ENCODE results near the gene MYO1D.
A peak's percentile ranks its signal among the peaks of the same experiment; 100 is the strongest.
"Not testable (repeated sequence)": the region's sequence is repeated elsewhere in the genome, so short reads cannot be mapped to it uniquely, and the experiment has no call there.

Gene MYO1D

DNA sequence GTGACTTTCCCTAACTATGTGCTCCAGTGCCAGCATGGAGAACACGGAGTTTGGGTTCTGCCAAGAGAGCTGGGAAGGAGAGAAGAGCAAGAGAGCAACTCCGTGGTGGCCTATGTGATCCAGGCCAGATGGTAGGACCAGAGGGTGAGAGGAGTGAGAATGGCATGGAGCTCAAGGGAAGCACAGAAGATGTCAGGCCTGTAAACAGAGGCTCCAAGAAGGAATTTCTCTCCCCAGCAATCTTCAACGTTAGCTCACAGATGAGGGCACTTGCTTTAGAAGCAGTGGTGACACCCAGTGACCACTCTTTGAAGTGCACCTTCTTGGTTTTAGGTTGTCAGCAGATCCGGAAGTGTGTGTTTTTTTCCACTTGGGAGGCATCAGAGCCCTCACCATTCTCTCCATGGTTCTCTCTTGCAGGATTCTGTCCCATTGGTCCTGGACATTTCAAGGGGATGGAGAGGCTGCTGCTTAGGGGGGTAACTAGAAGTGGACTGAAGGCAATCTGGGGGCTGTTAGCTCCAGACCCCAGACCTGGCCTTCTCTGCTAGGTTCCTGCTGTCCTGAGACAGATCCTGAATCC lies 33.0 kb upstream of the MYO1D start:
- ATAC-seq (ENCODE audit: low read depth) = peak; percentile 83
- Mint-ChIP-seq H3K27me3 (peaks cover 2% of the 10 kb centered on the region), H3K36me3 (no peaks in the 10 kb centered on the region), H3K9me3 (peaks cover 2% of the 10 kb centered on the region), H3K27ac (no peak overlapping the region), H3K4me3 (no peak overlapping the region), H3K4me1 (peaks cover 3% of the 10 kb centered on the region)
- peak; percentile 60 to 61 for DNase-seq (ENCODE audit: low spot score in 2 of 2)

DNA sequence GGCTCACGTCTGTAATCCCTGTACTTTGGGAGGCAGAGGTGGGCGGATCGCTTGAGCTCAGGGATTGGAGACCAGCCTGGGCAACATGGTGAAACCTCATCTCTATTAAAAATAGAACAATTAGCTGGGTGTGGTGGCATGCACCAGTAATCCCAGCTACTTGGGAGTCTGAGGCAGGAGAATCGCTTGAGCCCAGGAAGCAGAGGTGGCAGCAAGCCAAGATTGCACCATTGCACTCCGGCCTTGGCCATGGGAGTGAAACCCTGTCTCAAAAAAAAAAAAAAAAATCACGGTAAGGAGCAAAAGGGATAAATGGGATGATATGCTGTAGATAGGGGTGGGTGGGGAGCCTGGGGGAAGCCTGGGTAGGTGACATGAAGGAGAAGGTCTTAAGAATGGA lies 30.7 kb upstream of the MYO1D start:
- no peak overlapping the region for H3K27ac Mint-ChIP-seq
- ATAC-seq (ENCODE audit: low read depth) (no peak), DNase-seq (ENCODE audit: low spot score in 2 of 2) (no peak)
- H3K27me3 Mint-ChIP-seq = peaks cover 2% of the 10 kb centered on the region
- no peaks in the 10 kb centered on the region for H3K9me3 Mint-ChIP-seq
- peaks cover 3% of the 10 kb centered on the region for H3K4me1 Mint-ChIP-seq
- no peaks in the 10 kb centered on the region for H3K36me3 Mint-ChIP-seq
- no peak overlapping the region for H3K4me3 Mint-ChIP-seq

DNA sequence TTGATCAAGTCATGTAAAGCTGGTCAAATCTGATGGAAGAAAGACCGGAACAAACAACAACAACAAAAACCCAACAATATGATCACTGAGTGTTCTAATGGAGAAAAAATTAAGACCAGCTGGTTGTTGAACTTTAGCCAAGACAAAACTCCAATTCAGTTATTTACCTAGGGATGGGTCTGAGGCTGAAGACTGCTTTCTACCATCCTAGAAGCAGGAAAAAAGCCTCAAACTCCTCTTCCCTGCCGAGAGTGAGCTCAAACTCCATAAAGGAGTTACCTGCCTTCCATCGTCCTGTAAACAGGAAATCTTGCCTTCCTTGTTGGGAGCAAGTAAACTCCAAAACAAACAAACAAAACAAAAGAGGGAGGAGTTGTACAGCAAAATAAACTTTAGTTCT lies 28.0 kb upstream of the MYO1D start:
- Mint-ChIP-seq H3K27me3 (peaks cover 4% of the 10 kb centered on the region), H3K4me3 (no peak overlapping the region), H3K27ac (no peak overlapping the region), H3K36me3 (no peaks in the 10 kb centered on the region), H3K4me1 (peaks cover 3% of the 10 kb centered on the region), H3K9me3 (peaks cover 1% of the 10 kb centered on the region)
- no peak for DNase-seq (ENCODE audit: low spot score in 2 of 2)
- no peak for ATAC-seq (ENCODE audit: low read depth)

DNA sequence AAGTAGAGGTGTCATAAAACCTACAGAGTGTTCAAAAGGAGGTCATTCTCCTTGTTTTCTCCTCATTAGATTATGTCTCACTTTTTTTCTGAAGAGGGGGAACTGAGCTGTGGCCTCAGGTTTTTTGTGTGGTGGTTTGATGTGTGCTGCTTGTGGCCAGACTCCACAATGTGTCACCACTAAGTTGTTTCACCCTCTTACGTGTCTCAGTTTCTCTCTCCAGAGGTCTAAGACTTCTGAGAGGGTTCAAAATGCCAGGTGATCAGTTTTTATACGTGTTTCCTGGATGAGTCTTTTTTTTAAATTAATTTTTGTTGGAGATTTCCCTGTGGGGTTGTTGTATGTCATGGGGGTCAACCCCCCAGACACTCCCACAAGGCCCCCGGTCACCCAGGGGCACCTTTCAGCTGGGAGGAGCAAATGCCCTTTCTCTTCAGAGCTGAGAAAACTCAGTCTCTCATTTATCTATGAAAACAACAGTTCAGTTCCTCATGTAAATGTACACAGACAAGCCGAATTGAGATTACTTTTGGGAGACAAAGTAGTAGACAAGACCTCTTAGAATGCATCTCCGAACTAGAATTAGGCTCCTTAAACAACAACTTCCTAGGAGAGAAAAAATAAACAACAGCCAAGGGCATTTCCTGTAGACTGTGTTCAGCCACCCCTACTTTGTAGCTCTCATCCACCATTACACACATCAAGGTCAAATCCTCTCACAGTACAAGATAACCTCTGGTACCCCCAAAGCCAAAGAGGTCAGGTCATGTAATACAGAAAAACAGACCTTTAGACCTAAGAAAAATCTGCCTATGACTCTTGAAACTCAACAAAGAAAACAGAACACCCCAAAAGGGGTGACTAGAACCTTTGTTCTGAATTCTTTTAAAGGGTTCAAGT lies 27.1 kb upstream of the MYO1D start:
- DNase-seq (ENCODE audit: low spot score in 2 of 2) = no peak
- no peak overlapping the region for H3K4me3 Mint-ChIP-seq
- peaks cover 4% of the 10 kb centered on the region for H3K27me3 Mint-ChIP-seq
- H3K36me3 Mint-ChIP-seq = no peaks in the 10 kb centered on the region
- peaks cover 1% of the 10 kb centered on the region for H3K9me3 Mint-ChIP-seq
- H3K27ac Mint-ChIP-seq = no peak overlapping the region
- ATAC-seq (ENCODE audit: low read depth) = no peak
- no peaks in the 10 kb centered on the region for H3K4me1 Mint-ChIP-seq

DNA sequence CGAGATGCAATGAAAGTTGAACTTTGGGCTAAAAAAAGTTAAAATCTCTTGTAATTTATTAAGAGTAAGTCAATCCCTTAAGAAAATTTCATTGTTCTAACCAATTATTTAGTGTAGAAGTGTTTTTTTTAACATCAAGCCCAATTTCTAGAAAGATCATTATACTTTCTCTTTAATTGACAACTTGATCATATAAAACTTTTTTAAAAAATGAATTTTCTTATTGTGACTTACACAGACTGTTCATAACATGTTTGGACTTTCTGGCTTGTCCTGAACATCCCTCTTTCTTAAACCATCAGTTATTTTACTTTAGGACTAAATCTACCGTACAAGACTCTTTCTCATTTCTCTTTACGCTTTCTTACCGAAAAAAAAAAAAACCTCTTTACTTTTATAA lies 24.8 kb upstream of the MYO1D start:
- Mint-ChIP-seq H3K27me3 (peaks cover 7% of the 10 kb centered on the region), H3K9me3 (peaks cover 1% of the 10 kb centered on the region), H3K27ac (no peak overlapping the region), H3K4me1 (no peaks in the 10 kb centered on the region), H3K4me3 (no peak overlapping the region), H3K36me3 (no peaks in the 10 kb centered on the region)
- no peak for DNase-seq (ENCODE audit: low spot score in 2 of 2)
- no peak for ATAC-seq (ENCODE audit: low read depth)

DNA sequence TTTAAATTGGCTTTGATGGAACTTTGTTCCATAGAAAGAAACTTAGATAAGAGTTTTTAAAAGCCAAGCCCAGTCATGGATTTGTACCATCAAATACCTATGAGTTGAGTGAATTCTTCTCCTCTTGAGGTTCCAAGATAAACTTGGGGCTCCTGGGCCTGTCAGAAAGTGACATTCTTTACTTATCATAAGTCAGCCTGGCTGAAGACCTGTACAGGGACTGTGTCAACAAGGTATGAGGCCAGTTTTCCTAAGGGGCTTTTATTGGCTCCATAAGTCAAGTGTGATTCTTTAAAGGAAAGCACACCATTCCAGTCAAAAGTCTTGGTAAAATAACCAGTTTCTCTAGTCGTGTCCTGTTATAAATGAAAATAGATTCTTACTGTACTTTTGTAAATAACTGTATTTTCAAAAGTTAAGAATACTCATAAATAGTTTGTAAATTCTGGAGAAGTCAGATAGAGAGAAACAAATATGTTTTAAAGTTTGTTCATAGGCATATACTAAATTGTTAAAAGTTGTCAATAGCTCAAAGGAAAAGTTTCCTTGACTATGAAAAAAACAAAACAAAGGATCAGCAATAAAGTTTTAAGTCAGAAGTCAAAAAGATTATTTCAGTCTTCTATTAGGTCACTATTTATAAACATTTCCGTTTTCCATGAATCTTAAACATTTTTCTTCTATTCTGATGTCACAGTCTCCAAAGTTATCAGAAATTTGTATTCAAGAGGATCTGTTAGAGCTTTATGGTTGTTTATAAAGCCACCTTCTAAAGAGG lies 22.5 kb upstream of the MYO1D start:
- DNase-seq (ENCODE audit: low spot score in 2 of 2) (no peak), ATAC-seq (ENCODE audit: low read depth) (no peak)
- no peaks in the 10 kb centered on the region for H3K4me1 Mint-ChIP-seq
- no peaks in the 10 kb centered on the region for H3K36me3 Mint-ChIP-seq
- no peak overlapping the region for H3K4me3 Mint-ChIP-seq
- peaks cover 5% of the 10 kb centered on the region for H3K27me3 Mint-ChIP-seq
- H3K27ac Mint-ChIP-seq = no peak overlapping the region
- peaks cover 1% of the 10 kb centered on the region for H3K9me3 Mint-ChIP-seq

DNA sequence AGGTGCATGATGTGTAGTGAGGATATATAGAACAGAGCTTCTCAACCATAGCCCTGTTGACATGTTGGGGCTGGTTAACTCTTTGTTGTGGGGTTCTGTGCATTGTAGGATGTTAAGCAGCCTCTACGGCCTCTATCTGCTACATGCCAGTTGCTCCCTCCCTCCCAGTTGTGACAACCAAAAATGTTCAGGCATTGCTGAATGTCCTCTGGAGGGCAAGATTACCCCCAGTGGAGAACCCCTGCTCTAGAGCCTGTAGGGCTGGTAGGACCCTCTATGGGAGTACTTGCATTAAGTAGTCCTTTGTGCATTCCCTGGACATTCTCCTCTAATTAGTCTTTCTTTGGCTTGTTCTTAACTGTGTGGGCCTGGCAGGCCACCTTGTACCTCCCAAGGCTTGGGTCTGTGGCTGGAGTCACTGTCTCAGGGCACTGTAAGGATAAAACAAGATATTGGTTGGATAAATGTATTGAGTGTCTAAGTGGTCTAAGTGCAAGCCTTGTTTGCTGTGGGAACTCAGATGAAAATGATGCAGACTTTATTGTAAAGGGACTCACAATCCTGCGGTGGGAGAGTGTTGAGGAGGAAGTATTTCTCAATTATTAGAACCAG lies 19.8 kb upstream of the MYO1D start:
- Mint-ChIP-seq H3K36me3 (no peaks in the 10 kb centered on the region), H3K4me3 (no peak overlapping the region), H3K27me3 (peaks cover 3% of the 10 kb centered on the region), H3K9me3 (no peaks in the 10 kb centered on the region), H3K4me1 (no peaks in the 10 kb centered on the region), H3K27ac (no peak overlapping the region)
- no peak for ATAC-seq (ENCODE audit: low read depth)
- DNase-seq (ENCODE audit: low spot score in 2 of 2) = no peak

DNA sequence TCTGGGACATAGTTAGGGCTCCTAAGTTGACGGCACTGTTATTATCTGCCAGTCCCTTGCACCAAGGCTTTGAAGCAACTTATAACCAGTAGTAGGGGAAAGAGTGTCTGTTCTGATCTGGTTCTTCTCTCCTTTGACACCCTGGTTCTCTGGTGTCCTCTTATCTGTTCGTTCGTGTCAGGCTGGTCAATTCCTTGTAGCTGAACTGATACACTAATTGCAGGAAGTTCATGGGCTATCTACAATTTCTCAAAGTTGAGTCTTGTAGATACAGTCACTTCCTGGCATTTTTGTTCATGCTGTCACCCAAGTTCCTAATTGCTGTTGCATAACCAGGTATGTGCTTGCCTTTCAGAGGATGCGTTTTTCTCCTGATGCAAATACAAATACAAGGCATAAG lies 17.3 kb upstream of the MYO1D start:
- Mint-ChIP-seq H3K36me3 (no peaks in the 10 kb centered on the region), H3K27me3 (peaks cover 3% of the 10 kb centered on the region), H3K9me3 (no peaks in the 10 kb centered on the region), H3K27ac (no peak overlapping the region), H3K4me3 (no peak overlapping the region), H3K4me1 (no peaks in the 10 kb centered on the region)
- DNase-seq (ENCODE audit: low spot score in 2 of 2) (no peak), ATAC-seq (ENCODE audit: low read depth) (no peak)

DNA sequence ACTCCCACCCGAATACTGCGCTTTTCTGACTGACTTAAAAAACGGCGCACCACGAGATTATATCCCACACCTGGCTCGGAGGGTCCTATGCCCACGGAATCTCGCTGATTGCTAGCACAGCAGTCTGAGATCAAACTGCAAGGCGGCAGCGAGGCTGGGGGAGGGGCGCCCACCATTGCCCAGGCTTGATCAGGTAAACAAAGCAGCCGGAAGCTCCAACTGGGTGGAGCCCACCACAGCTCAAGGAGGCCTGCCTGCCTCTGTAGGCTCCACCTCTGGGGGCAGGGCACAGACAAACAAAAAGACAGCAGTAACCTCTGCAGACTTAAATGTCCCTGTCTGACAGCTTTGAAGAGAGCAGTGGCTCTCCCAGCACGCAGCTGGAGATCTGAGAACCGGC lies 10.5 kb upstream of the MYO1D start:
- H3K36me3 Mint-ChIP-seq; H3K27ac Mint-ChIP-seq; DNase-seq (ENCODE audit: low spot score in 2 of 2); H3K4me3 Mint-ChIP-seq; H3K4me1 Mint-ChIP-seq; ATAC-seq (ENCODE audit: low read depth); H3K9me3 Mint-ChIP-seq: not testable (repeated sequence)
- peaks cover 11% of the 10 kb centered on the region for H3K27me3 Mint-ChIP-seq

DNA sequence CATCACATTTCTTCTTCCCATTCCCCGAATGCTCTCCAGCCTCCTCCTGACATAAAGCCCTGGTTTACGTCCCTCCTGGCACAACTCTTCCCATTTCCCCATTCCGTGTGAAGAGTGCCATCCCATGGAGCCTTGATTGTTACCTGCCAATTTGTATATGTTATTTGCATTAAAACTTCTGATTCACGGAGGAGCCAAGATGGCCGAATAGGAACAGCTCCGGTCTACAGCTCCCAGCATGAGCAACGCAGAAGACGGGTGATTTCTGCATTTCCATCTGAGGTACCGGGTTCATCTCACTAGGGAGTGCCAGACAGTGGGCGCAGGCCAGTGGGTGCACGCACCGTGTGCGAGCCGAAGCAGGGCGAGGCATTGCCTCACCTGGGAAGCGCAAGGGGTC lies 10.0 kb upstream of the MYO1D start:
- not testable (repeated sequence) for H3K9me3 Mint-ChIP-seq; ATAC-seq (ENCODE audit: low read depth); H3K4me1 Mint-ChIP-seq; H3K4me3 Mint-ChIP-seq; DNase-seq (ENCODE audit: low spot score in 2 of 2); H3K36me3 Mint-ChIP-seq; H3K27ac Mint-ChIP-seq
- peaks cover 11% of the 10 kb centered on the region for H3K27me3 Mint-ChIP-seq

DNA sequence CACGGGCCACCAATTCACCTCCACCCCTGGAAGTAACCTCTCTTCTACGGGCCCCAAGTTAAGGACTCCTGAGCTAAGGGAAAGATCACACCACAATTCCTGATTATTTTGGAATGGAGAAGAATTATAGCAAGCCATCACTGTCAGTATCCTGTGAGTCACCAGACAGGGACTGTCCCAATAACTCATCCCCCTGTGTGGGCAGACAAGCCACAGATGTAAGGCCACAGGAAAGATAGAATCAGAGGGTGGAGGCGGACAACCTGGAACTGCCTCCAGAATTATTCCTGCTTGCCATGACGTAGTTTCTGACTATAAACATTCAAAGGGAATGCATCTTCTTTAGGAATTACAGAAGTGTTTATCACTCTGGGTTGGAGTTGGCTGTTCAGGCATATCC lies 5.8 kb upstream of the MYO1D start:
- Mint-ChIP-seq H3K27ac (no peak overlapping the region), H3K27me3 (peaks cover 12% of the 10 kb centered on the region), H3K4me3 (no peak overlapping the region), H3K4me1 (peaks cover 8% of the 10 kb centered on the region), H3K36me3 (no peaks in the 10 kb centered on the region), H3K9me3 (no peaks in the 10 kb centered on the region)
- no peak for ATAC-seq (ENCODE audit: low read depth)
- no peak for DNase-seq (ENCODE audit: low spot score in 2 of 2)

DNA sequence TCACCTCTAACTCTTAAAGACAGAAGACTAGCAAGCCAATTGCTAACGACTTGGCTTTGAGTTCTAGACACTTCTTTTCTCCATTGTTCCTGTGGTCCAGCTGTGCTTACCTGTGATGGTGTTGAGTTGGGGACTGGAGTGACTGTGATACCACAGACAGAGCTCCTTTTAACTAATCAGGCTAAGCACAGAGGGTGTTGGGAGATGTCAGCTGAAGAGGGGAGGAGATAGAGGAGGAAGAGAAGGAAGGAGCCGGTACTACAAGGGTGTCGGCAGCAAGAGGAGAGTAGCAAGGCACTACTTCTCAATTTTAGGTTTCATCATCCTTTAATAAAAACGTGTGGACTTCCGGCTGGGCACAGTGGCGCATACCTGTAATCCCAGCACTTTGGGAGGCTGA lies 5.1 kb upstream of the MYO1D start:
- no peak for DNase-seq (ENCODE audit: low spot score in 2 of 2)
- no peaks in the 10 kb centered on the region for H3K9me3 Mint-ChIP-seq
- no peak overlapping the region for H3K27ac Mint-ChIP-seq

DNA sequence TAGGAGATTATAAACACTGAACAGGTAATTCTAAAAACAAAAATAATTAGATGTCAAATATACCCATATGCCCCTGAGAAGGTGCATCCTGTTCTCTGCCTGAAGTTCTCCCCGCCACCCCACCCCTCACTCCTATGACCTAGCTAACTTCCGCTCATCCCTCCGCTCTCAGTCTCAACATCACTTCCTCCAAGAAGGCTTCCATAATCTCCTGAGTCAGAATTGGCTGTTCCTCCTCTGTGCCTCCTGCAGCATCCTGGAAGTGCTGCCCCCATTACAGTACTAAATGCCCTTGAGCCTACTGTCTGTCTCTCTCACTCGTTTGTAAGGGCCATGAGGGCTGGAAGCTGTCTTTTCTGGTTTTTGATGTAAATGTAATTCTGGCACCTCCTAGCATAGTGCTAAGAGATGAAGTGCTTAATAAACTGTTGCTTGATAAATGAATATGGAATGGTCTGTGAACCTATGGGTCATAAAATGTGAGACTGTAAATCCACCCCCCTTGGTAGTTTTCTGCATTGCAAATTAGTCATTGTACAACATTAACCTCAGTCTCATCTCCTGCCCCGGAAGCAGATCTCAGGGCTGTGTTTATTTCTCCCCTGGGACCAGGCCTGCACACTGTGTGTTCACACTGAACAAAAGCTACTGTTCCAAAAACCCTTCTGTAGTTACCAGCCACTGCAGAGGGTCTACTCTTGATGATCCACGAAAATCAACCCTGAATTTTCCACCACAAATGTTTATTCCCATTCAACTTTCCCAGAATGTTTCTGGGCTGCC lies 3.9 kb upstream of the MYO1D start:
- Mint-ChIP-seq H3K9me3 (no peaks in the 10 kb centered on the region), H3K4me1 (peaks cover 12% of the 10 kb centered on the region), H3K27ac (no peak overlapping the region), H3K27me3 (peaks cover 10% of the 10 kb centered on the region), H3K36me3 (no peaks in the 10 kb centered on the region), H3K4me3 (no peak overlapping the region)
- DNase-seq (ENCODE audit: low spot score in 2 of 2) = no peak
- ATAC-seq (ENCODE audit: low read depth) = no peak

More for the DNA sequence above, 5.1 kb upstream of the MYO1D start:
- Mint-ChIP-seq H3K27me3 (peaks cover 12% of the 10 kb centered on the region), H3K4me1 (peaks cover 12% of the 10 kb centered on the region), H3K36me3 (no peaks in the 10 kb centered on the region), H3K4me3 (no peak overlapping the region)
- ATAC-seq (ENCODE audit: low read depth) = no peak
